ENCODE measurements around the gene ANKIB1. TPM values are rescaled to one million over a fixed set of nuclear protein-coding genes. Genes with fewer than 3 reads are reported as not detected.

ANKIB1 gene
- total RNA-seq, 2 donors from 2014 or later, result 25.0 to 32.7 TPM

DNA sequence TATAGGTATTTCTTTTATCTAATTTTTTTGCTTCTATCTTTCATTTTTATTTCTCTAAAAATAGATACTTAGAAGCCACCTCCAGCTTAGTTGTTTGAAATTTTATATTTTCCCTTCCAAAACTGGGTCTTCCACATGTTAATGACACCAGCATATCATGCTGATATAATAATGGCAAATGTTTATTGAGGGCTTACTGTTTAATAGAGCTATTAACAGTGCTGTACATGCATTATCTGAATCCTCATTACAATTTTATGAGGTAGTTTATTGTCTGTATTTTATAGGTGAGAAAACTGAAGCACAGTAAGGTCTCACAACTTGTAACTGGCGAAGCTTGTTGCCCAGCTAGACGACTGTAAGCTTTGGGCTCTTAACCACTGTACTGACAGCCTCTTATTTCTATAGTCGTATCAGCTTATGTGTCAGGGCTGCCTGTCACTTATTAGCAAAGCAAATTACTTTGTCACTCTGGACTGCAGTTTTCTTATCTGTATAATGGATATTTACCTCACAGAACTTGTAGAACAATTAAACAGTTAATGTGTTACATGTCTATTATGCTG, 51.2 kb downstream of the ANKIB1 start:
- no peaks in the 10 kb centered on the region for H3K36me3 ChIP-seq
- no peaks in the 10 kb centered on the region for H3K9me3 ChIP-seq

GRCh38 chr7:92297736-92298135, 52.0 kb downstream of the ANKIB1 start:
- TF ChIP-seq CTCF (IDR thresholded peaks at IDR 0.05), result no peak
- Histone ChIP-seq H3K27ac (no peak overlapping the region), H3K36me3 (no peaks in the 10 kb centered on the region), H3K27me3 (no peaks in the 10 kb centered on the region), H3K9me3 (no peaks in the 10 kb centered on the region), H3K4me1 (peaks cover 0 to 28% of the 10 kb centered on the region in 2 donors), H3K4me3 (no peak overlapping the region)
- DNase-seq (ENCODE audit: low spot score), result no peak

More for the DNA sequence above, 51.2 kb downstream of the ANKIB1 start:
- no peak overlapping the region for H3K27ac ChIP-seq
- no peaks in the 10 kb centered on the region for H3K27me3 ChIP-seq
- H3K4me1 ChIP-seq, result peaks cover 0 to 29% of the 10 kb centered on the region in 2 donors
- no peak for TF ChIP-seq CTCF (IDR thresholded peaks at IDR 0.05)
- DNase-seq (ENCODE audit: low spot score), result no peak
- no peak overlapping the region for H3K4me3 ChIP-seq

- DNase-seq (ENCODE audit: low spot score), result no peak
- Histone ChIP-seq H3K36me3 (no peaks in the 10 kb centered on the region), H3K4me3 (no peak overlapping the region), H3K9me3 (no peaks in the 10 kb centered on the region), H3K27me3 (no peaks in the 10 kb centered on the region), H3K4me1 (no peaks in the 10 kb centered on the region), H3K27ac (no peak overlapping the region)
- no peak for TF ChIP-seq CTCF (IDR thresholded peaks at IDR 0.05)
Observed at GRCh38 chr7:92303761-92304160, 58.0 kb downstream of the ANKIB1 start.

- Histone ChIP-seq H3K36me3 (no peaks in the 10 kb centered on the region), H3K27ac (no peak overlapping the region), H3K27me3 (no peaks in the 10 kb centered on the region), H3K4me1 (no peaks in the 10 kb centered on the region), H3K9me3 (no peaks in the 10 kb centered on the region), H3K4me3 (no peak overlapping the region)
- no peak for DNase-seq (ENCODE audit: low spot score)
- no peak for TF ChIP-seq CTCF (IDR thresholded peaks at IDR 0.05)
Observed at GRCh38 chr7:92304406-92304893, 58.7 kb downstream of the ANKIB1 start.

- Histone ChIP-seq H3K36me3 (no peaks in the 10 kb centered on the region), H3K9me3 (no peaks in the 10 kb centered on the region), H3K27me3 (no peaks in the 10 kb centered on the region), H3K27ac (no peak overlapping the region), H3K4me3 (no peak overlapping the region), H3K4me1 (no peaks in the 10 kb centered on the region)
- DNase-seq (ENCODE audit: low spot score), result no peak
- TF ChIP-seq CTCF (IDR thresholded peaks at IDR 0.05), result no peak
Observed at GRCh38 chr7:92306153-92306552, 60.4 kb downstream of the ANKIB1 start.

GRCh38 chr7:92313055-92313454, 67.3 kb downstream of the ANKIB1 start:
- no peaks in the 10 kb centered on the region for H3K36me3 ChIP-seq
- H3K27me3 ChIP-seq, result no peaks in the 10 kb centered on the region
- TF ChIP-seq CTCF (IDR thresholded peaks at IDR 0.05), result no peak
- no peaks in the 10 kb centered on the region for H3K9me3 ChIP-seq
- H3K27ac ChIP-seq, result no peak overlapping the region
- no peak for DNase-seq (ENCODE audit: low spot score)
- H3K4me1 ChIP-seq, result no peaks in the 10 kb centered on the region
- no peak overlapping the region for H3K4me3 ChIP-seq

Data from right atrium auricular region (tissue), 2 donors.